NCI-H1048 (cell line): Measurements from ENCODE around the gene SLC29A3.

Source experiments
- DNase-seq: peaks from one replicate; lab custom pipeline; 2025; lab: John Stamatoyannopoulos, UW

Gene SLC29A3

DNA sequence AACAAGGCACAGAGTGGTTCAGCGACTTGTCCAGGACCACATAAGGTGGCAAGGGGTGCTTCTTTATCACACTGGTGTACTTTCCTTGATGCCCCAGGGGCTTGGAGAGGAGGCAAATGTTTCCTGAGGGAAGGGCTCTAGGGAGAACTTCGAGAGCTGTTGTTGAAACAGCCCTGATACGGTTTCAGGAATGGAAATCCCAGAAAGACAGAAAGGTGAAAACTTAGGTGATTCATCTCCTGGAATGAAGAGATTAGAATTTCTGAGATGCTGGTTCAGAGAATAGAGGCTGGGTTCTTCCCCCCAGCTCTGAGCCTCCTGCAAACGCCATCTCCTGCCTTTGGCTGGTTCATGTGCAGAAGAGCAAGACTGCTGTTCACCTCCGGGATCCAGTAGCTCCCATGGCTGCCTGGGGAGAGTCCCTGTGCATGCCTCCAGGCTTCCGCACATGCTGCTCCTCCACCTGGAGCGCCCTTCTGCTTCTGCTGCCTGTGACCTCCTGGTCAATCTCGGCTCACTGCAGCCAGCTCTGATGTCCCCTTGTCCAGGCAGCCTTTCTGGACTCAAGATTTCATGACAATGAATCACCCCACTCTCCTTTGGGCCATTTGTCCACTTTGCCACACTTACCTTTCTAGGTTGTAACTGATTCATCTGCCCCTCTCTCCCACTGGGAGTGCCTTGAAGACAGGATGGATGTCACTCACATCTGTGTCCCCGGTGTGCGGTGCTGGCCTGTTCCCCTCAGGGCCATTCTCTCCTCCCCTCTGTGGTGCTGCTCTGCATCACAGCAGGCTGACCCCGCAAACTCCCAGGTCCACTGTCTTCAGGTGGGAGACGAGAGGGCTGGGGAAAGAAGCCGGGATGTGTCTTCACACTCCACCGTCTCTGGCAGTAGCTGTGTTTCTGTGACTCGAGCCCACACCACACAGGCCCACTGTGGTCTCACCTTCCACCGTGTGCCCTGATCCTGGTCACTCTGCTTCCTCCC lies 74.0 kb downstream of the SLC29A3 start:
- no peak for DNase-seq

- DNase-seq: no peak
Measured at GRCh38 chr10:71393841-71394475, 74.9 kb downstream of the SLC29A3 start.

DNA sequence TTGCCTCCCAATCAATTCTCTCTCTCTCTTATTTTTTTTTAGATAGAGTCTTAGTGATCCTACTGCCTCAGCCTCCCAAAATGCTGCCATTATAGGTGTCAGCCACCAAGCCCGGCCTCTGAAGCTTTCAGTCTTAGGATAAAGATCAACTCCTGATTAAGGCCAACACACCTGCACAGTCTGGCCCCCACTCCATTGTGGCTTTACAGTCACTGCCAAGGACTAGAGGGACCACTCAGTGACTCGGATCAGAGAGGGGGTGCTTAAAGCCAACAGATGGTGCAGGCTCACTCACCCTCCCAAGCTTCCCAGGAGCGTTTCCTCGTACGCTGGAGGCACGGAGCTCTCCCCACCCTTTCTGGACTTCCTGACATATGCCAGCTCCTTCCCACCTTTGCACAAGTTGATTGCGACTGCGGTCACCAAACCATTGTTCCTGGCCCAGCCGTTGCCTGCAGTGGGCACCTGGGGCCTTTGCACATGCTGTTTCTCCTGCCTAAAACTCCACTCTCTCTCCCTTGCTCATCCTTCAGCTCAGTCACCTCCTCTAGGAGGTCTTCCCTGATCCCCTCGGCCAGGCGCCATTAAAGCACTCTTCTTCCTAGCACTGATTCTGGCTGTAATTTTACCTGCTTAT lies 76.0 kb downstream of the SLC29A3 start:
- DNase-seq: no peak

GRCh38 chr10:71395621-71396020 lies 76.6 kb downstream of the SLC29A3 start:
- DNase-seq: no peak

DNA sequence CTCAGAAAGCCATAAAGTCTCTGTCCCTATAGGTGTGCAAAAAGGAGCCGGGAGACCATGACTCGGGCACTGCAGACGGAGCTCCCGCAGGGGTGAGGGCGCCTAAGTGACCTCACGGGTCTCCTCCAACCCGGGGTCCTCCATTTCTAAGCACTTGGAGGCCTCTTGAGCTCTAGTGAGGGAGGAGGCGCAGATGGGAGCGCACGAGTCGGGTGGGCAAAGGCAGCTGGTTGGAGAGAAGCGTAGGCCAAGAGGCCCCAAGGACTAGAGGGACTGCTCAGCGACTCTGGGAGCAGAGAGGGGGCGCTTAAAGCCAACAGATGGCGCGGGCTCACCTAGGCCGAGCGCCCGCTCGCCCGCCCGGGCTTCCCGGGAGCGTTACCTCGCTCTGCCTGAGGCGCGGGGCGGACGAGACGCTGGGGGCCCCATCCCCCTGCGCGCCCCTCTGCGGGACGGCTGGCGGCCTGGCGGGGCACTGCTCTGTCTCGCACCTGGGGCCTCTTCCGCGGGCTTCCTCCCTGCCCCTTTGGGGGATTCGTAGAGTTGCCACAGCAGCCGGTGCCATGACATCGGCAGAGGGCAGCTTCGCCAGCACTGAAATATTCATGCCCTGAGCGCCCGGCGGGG lies 77.1 kb downstream of the SLC29A3 start:
- no peak for DNase-seq

GRCh38 chr10:71396711-71397295 lies 77.7 kb downstream of the SLC29A3 start, which contains the start of gene CDH23:
TSS of gene CDH23 (plus strand) at chr10:71396920. CDS start at chr10:71439832, 42,912 bp downstream.
- DNase-seq: no peak

GRCh38 chr10:71397296-71398212 lies 78.5 kb downstream of the SLC29A3 start:
- no peak for DNase-seq

- no peak for DNase-seq
Measured at GRCh38 chr10:71398976-71399375, 79.9 kb downstream of the SLC29A3 start.

GRCh38 chr10:71399946-71400345 lies 80.9 kb downstream of the SLC29A3 start:
- DNase-seq: no peak

- no peak for DNase-seq
Measured at GRCh38 chr10:71401056-71401455, 82.0 kb downstream of the SLC29A3 start.

- DNase-seq: no peak
Measured at GRCh38 chr10:71402005-71402404, 82.9 kb downstream of the SLC29A3 start.

- DNase-seq: no peak
Measured at GRCh38 chr10:71404503-71405295, 85.6 kb downstream of the SLC29A3 start.

GRCh38 chr10:71406878-71407277 lies 87.8 kb downstream of the SLC29A3 start:
- no peak for DNase-seq

DNA sequence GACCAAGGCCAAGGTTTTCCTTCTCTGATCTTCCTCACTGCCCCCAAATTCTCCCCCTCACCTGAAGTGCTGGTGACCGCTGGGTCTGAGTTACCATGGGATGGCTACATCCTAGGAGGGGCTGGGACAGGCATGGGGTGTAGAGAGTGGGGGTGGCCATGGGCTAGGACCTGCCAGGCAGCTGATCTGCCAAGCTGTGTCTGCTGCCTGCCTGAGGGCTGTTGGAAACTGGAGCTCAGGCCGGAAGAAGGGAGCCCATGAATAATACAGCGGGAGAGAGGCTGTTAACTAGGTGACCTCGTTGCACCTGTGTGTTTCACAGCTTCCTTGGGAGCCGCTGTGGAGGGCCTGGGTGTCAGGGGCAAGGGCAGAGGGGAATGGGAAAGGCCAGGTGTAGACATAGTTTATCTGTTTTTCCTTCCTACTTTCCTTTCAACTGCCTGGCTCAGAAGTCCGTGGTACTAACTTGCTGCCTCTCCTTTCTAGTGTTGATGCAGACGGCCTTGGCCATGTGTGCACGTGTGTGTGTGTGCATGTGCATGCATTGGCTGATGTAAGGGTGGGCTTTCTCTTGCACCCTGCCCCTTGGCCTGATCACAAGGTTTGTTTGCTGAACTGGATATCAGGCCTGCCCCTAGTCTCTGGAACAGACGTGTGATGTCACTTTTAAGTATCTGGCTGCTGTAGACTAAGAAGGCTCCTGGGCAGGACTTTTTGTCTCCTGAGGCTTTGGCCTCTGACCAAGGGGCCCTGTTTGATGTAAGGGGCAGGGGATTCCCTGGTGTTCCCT lies 89.6 kb downstream of the SLC29A3 start:
- DNase-seq: no peak

GRCh38 chr10:71409516-71410104 lies 90.6 kb downstream of the SLC29A3 start:
- no peak for DNase-seq
